SK-N-SH (cell line): ENCODE results near the gene CEP112.

Source experiments
- CTCF ChIP-seq: fragments of 200-600 bp; sonication (generic); IDR thresholded peaks from 2 replicates; pipeline ENCODE4 v1.6.1; 2017; ENCODE audit warnings: antibody characterized with exemption, mild to moderate bottlenecking, moderate library complexity
- ELF1 ChIP-seq: IDR thresholded peaks from 2 replicates; pipeline ENCODE4 v1.4.0; 2012
- JUND ChIP-seq: IDR thresholded peaks from 2 replicates; pipeline ENCODE4 v1.4.0; 2012
- MXI1 ChIP-seq: IDR thresholded peaks from 2 replicates; pipeline ENCODE4 v1.6.1; 2012; ENCODE audit warnings: mild to moderate bottlenecking, low read depth, low read length, improper control_type of control experiment
- RCOR1 ChIP-seq: fragments of 150-350 bp; IDR thresholded peaks from 2 replicates; pipeline ENCODE4 v1.6.1; 2017; ENCODE audit warnings: antibody characterized with exemption, low read length

DNA sequence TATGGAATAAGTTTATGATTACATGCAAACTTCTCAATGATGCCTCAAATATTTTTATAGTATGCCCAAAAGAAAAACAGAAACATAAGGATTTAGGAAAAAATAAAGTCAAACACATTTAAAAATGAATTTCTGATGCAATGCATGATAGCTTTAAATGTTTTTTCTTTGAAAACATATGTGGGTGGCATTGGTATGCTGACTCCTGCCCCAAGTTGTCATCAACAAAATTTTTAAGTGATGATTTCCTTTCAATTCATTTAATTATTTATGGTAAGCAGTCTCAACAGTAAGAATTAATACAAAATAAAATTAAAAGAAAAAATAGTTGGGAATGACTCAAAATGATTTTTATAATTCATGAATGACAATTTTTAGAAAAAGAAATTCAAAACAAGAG is 104.9 kb downstream of the CEP112 start:
- no peak for TF ChIP-seq JUND
- TF ChIP-seq MXI1: no peak
- no peak for TF ChIP-seq CTCF
- TF ChIP-seq ELF1: no peak
- no peak for TF ChIP-seq RCOR1
